Stimulated activated CD8-positive, alpha-beta memory T cell treated with anti-CD3 and anti-CD28 coated beads, Interleukin-15, amount 100 ng/mL, for 24 hours (primary cell): Measurements from ENCODE around the gene GNB3.

Experiments used
- DNase-seq: peaks from one replicate; pipeline ENCODE4 v3.0.0-alpha.2; 2020; ENCODE audit warnings: low read depth

Gene GNB3

DNA sequence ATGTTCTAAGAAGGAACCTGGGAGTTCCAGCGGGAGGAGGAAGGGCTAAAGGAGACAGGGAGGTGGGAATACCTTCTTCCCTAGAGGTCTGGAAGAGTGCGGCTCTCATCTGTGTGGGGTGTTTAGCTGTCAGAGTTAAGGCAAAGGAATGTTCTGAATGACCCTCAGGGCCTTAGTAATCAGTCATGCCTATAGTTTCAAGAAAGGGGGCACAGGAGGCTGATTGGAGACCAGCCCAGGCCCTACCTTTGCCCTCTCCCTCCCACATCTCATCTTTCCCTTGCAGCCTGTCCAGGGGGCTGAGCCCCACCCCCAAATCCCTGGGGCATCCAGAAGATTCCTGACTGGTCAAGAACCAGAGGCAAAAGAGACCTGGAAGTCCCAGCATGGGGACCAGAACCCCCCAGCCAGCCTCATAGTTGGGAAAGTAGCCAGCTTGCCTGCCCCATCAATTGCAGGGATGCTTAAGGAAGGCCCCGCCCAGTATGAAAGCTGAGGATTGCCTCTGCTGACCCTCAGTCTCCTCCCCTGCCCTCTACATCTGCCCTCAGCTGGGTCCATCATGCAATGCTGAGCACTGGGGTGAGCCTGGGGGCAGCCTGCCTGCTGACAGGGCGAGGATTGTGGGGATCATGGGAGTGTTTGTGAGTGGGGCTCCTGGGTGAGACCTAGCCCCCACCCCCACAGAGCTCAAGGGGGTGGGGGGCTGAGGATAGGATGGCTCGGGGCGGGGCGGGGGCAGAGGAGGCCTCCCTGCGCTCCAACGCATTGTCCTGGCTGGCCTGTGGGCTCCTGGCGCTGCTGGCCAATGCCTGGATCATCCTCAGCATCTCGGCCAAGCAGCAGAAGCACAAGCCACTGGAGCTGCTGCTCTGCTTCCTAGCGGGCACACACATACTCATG lies 17.3 kb upstream of the GNB3 start:
- no peak for DNase-seq

DNA sequence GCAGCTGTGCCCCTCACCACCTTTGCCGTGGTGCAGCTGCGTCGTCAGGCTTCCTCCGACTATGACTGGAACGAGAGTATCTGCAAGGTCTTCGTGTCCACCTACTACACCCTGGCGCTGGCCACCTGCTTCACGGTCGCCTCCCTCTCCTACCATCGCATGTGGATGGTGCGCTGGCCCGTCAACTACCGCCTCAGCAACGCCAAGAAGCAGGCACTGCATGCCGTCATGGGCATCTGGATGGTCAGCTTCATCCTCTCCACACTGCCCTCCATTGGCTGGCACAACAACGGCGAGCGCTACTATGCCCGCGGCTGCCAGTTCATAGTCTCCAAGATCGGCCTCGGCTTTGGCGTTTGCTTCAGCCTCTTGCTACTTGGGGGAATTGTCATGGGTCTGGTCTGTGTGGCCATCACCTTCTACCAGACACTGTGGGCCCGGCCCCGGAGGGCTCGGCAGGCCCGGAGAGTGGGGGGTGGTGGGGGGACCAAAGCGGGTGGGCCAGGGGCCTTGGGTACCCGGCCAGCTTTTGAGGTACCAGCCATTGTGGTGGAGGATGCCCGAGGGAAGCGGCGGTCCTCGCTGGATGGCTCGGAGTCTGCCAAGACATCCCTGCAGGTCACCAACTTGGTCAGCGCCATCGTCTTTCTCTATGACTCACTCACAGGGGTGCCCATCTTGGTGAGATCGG lies 16.5 kb upstream of the GNB3 start:
- DNase-seq, result no peak

DNA sequence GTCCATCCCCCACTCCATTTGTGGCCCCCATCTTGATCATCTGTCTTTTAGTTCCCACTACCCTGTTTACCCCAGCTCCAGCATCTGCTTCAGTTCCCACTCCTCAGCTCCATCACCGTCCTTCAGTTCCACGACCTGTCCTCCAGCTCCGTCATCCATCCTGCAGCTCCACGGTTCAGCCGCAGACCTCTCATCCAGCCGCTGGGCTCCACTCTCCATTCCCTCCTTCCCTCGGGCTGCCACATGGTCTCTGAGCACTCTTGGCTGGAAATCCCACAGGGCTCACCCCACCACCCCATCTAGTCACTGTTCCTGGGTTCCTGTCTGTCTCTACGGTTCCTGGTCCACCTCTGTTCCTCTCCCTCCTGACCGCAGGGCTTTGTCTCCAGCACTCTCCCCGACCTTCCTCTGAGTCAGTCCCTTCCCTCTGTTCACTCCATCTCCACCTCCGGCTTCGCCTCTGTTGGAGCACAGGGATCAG lies 15.8 kb upstream of the GNB3 start:
- no peak for DNase-seq

DNA sequence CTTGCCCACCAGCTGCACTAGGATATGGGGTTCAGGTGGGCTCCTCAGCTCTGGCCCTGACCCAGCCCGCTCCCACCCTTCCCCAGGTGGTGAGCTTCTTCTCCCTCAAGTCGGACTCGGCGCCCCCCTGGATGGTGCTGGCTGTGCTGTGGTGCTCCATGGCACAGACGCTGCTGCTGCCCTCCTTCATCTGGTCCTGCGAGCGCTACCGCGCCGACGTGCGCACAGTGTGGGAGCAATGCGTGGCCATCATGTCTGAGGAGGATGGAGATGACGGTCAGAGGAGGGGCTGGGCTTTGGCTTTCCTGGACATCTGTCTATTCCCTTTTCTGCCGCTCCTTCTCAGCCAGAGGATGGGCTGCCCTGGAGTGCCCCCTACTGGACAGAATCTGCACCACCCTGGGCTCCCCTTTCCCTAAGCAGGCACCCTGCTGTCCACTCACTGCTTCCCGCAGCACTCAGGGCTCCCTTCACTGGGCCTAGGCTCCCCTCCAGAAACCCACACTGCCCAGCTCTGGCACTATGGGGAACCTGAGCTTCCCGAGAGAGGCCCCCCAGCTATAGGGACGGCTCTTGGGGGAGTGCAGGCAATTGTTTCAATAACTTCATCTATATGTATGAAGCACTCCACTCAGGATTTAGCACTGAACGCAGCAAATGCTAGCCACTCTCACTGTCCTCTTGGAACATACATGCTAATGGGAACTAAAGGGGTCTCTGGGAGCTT lies 15.2 kb upstream of the GNB3 start:
- peak; percentile 63 for DNase-seq

DNA sequence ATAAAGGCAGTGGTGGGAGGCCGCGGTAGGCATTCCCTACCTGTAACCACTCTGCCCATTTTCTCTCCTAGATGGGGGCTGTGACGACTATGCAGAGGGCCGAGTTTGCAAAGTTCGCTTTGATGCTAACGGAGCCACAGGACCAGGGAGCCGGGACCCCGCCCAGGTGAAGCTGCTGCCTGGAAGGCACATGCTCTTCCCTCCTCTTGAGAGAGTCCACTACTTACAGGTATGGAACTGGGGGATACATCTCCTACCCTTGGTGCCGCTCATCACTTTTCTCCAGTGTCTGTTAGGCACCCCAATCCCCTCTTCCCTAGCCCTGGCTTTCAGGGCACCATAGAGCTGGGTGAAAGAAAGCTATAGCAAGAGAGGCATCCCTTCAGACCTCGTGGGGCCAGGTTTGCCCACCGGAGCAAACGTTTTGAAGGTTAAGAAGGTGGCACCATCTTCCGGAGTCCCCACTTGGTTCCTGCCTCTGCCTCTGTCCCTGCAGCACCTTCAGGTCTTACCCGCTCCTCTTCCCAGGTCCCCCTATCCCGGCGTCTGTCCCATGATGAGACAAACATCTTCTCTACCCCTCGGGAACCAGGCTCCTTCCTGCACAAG lies 14.5 kb upstream of the GNB3 start:
- no peak for DNase-seq

DNA sequence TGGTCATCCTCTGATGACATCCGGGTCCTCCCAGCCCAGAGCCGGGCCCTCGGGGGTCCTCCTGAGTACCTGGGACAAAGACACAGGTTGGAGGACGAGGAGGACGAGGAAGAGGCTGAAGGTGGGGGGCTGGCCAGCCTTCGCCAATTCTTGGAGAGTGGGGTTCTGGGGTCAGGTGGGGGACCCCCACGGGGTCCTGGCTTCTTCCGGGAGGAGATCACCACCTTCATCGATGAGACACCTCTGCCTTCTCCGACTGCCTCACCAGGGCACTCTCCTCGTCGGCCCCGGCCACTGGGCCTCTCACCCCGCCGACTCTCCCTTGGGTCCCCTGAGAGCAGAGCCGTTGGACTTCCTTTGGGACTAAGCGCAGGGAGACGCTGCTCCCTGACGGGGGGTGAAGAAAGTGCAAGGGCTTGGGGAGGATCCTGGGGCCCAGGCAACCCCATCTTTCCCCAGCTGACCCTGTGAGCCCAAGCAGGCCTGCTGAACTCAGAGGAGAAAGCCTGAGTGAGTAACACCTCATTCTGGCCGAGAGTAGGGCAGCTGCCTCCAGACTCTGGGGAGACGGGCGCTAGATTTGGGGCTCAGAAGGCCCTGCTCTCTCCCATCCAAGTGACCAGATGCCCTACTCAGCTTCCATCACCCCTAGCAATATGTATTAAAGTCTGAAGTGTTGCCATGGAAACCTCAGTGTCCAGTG lies 13.8 kb upstream of the GNB3 start:
- DNase-seq, result no peak

DNA sequence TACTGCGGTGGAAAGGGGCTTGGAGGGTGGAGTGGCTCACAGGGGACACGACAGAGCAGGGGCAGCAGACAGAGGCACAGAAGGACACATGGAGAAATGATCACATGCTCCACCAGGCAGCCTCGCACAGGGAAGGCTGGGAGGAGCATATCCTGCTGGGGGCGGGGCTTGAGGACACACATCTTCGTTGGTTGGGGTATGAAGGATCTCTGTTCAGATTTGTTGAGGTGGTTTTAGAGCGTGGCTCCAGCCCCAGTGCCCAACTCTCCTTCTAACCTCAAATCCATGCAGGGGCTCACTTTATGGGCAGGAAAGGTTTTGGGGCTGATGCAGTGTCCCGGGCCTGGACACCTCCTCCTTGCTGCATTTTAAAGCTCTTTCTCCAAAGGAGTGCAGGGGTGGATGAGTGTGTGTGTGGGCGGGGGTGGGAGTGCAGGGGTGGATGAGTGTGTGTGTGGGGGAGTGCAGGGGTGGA lies 13.3 kb upstream of the GNB3 start:
- no peak for DNase-seq

DNA sequence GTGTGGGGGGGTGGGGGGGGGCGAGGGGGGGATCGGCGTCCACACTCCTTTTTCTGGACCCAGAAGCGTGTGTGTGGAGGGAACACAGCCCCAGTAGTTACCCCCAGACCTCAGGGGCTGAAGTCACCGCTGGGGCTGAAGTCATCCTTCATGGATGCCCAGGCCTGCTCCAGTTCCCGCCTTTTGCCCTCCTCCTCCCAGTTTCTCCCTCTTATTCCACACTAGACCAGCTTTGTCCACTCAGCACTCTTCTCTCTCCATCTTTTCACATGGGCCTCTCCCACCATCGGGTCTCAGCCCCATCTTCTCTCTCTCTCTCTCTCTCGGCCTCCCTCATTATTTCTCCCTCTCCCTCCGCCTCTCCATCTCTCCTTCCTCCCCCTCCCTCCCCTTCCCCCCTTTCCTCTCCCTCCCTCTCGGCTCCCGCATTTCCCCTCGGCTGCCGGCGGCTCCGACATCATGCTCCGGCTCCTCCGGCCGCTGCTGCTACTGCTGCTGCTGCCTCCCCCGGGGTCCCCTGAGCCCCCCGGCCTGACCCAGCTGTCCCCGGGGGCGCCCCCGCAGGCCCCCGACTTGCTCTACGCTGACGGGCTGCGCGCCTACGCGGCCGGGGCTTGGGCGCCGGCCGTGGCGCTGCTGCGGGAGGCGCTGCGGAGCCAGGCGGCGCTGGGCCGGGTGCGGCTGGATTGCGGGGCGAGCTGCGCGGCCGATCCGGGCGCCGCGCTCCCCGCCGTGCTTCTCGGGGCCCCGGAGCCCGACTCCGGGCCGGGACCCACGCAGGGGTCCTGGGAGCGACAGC lies 12.5 kb upstream of the GNB3 start, which contains the start of gene P3H3:
Gene P3H3 (plus strand): TSS at position 426 of the 799 bp plus-strand sequence. CDS start 34 bp downstream, at position 460.
- DNase-seq, result no peak

DNA sequence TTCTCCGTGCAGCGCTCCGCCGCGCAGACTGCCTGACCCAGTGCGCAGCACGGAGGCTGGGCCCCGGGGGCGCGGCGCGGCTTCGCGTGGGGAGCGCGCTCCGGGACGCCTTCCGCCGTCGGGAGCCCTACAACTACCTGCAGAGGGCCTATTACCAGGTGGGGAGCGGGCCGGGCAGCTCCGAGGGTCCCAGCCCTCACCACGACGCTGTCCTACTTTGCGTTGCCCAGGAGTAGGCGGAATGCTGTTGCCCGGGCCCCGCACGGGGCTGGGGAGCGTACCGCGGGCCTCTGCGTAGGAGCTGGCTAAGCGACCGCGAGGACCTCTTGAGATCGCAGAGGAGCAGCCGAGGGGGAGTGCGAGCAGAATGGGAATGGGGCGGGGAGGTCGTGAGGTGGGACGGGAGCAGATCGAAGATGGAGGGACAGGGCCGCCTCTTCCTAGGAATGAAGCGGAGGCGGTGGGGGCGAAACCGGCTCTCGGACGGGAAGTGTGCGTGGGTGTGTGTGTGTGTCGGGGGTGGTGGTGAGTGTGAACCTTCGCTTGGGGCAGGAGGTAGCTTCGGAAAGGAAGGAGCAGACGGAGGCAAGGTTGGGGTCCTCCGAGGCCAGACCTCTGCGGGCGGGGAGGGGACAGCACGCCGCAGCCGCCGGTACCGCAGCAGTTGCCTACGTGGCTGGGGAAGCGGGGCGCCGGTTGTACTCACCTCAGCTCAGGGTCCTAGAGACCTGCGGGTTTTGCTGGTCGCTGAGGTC lies 11.8 kb upstream of the GNB3 start:
- DNase-seq, result no peak

DNA sequence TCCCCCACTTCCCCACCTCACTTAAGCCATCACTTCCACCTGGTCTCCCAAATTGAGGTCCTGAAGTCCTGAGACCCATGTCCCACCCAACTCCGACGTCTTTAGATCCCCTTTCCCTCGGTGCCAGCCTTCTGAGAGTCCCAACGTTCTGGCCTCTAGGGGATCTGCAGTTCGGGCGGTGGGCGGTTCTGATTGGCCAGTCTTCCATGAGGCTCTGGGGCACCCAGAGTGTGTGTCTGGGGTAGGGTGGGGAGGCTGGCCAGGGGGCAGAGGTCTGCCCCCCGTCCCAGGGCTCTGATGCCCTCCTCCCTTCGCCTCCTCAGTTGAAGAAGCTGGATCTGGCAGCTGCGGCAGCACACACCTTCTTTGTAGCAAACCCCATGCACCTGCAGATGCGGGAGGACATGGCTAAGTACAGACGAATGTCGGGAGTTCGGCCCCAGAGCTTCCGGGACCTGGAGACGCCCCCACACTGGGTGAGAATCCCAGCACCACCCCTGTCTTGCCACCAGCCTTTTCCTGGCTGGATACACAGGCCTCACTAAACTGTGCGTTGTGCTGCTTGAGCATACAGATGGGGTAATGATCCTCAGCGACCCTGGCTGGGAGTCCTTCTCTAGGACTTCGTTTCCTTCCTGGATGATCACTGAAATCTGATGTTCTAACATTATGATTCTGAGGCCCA lies 11.0 kb upstream of the GNB3 start:
- no peak for DNase-seq

DNA sequence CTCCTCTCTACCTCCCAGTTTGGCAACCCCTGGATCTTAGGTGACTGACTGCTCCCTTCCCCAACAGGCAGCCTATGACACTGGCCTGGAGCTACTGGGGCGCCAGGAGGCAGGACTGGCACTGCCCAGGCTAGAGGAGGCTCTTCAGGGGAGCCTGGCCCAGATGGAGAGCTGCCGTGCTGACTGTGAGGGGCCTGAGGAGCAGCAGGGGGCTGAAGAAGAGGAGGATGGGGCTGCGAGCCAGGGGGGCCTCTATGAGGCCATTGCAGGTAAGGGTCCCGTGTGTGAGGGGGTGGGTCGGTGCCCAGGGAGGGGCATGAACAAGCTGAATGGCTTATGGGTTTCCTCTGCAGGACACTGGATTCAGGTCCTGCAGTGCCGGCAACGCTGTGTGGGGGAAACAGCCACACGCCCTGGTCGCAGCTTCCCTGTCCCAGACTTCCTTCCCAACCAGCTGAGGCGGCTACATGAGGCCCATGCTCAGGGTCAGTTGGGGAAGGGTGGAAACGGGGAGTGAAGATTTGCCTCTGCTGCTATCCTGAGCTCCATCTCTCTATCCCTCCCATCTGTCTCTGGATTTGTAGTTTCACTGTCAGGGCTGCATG lies 10.3 kb upstream of the GNB3 start:
- no peak for DNase-seq

DNA sequence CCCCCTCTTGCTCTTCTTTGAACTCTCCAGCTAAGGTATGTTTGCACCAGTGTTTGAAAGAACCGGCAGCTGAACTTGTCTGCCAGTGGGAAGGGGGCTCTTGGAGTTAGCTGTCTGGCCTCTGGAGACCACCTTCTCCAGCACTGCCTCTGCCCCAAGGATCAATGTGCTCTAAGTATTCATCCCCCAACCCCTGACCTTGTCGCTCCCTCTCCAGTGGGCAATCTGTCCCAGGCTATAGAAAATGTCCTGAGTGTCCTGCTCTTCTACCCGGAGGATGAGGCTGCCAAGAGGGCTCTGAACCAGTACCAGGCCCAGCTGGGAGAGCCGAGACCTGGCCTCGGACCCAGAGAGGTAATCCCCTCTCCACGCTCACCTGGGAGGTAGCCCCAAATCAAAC lies 9.7 kb upstream of the GNB3 start:
- DNase-seq, result no peak

DNA sequence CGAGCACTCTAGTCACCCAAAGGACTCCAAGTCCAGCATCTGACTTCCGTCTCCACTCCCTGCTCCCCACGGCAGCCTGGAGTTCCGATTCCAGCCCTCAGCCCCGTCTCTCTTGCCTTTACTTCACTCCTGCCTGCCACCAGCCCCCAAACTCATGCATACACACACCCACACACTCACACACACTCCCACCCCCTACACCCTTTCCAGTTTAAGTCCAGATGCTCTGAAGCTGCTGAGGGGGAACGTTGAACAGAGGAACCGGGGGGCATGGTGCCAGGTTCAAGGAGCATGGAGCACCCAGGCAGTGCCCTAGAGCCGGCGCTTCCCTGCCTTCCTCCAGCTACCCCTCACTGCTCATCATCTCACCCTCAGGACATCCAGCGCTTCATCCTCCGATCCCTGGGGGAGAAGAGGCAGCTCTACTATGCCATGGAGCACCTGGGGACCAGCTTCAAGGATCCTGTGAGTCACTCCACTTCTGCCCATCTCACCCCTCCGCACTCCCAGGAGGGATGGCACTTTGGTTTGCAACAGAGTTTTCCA lies 9.2 kb upstream of the GNB3 start:
- DNase-seq, result no peak

DNA sequence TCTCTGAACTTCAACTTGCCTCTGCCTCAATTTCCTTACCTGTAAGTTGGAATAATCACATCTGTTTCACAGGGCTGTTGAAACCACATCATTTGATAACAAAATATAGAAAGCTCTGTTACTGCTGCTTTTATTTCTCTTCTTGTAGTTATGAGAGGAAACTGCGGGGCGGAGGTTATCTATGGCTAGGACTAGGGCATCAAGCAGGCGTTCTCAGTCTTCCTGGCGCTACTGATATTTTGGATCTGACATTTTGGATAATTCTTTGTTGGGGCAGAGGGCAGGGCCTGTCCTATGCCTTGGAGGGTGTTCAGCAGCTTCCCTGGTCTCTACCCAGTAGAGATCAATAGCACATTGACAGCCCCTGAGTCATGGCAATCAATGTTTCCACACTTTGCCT lies 8.6 kb upstream of the GNB3 start:
- no peak for DNase-seq

DNA sequence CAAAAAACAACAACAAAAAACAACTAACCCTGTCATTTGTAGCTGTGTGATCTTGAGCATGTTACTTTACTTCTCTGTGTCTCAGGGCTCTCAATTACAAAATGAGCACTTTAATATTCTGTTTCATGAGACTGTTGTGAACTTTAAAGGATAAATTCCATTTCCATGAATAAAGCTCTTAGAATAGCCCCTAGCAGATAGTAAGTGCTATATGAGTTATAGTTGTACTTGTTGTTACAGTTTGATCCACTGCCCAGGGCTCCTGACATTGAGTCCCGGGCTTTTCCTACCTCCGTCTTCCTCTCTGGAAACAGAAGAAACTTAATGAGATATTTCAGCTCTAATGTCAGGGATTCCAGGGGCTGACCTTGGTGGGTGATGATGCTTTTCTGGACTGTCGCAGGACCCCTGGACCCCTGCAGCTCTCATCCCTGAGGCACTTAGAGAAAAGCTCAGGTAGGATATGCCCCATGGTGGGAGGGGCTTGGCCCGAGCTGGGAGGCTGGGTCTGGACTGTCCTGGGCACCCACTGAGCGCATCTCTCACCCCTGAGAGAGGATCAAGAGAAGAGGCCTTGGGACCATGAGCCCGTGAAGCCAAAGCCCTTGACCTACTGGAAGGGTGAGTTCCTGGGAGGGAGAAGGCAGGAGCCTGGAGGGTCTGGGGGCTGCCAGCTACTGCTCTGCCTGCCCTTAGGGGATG lies 7.4 kb upstream of the GNB3 start:
- no peak for DNase-seq

DNA sequence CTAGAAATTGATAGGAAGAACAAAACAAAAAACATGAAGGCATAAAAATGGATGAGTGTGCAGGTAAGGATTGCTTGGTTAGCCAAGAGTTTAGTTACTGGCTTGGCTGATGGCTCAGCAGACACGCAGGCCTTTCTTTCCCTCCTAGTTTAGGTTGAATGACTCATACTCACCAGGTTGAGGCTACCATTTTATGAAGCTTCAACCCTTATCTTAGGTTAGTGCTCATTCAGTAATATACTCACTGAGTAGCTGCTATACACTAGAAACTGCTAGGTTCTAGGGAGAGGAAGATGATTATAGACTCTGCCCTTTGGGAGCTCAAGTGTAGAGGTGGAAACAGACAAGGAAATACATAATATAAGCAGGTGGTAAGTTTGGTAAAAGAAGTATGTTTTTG lies 6.5 kb upstream of the GNB3 start:
- no peak for DNase-seq

DNA sequence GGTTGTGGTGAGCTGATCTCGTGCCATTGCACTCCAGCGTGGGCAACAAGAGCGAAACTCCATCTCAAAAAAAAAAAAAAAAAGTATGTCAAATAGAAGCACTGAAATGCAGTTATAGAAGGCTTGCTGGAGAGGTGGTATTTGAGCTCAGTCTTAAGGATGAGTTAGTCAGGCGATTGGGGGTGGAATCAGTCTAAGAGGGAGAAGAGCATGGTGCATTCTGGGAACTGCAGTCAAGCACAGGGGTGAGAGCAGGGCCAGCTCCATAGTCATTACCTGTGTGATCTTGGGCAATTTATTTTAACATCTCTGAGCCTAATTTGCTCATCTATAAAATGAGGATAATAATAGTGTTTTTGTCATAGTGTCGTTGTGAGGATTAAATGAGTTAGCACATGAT lies 5.9 kb upstream of the GNB3 start:
- DNase-seq, result no peak

DNA sequence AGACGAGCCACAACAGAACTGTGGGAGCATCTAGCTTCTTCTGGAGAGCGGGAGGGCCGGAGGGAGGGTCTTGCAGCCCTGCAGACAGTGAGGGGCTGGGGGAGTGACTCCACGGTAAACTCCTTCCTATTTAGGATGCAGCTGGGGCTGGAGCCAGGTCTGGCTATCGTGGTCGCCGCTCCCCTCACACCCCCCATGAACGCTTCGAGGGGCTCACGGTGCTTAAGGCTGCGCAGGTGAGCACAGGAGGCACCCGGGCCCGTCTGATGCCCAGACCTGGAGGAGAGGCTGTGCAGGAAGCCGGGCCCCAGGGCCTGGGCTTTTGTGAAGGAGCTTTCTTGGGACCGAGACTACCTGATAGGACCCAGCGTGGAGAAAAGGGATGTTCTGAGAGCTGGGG lies 3.9 kb upstream of the GNB3 start:
- DNase-seq, result no peak
